H9 (cell line): Measurements from ENCODE around the gene EDRF1. TPM values are rescaled to one million over a fixed set of nuclear protein-coding genes. Genes with fewer than 3 reads are reported as not detected.

Experiments used
- DNase-seq: peaks from one replicate; pipeline ENCODE4 v3.0.0-alpha.2; 2017
- H2AFZ ChIP-seq: one replicate; pipeline ENCODE4 v1.6.1; 2013; ENCODE audit warnings: mild to moderate bottlenecking, low read length, control low read depth, moderate library complexity
- H2AK5ac ChIP-seq: 2 replicates; pipeline ENCODE4 v1.6.1; 2013; ENCODE audit warnings: low read length, control low read depth, mixed read lengths; ENCODE audit not compliant: insufficient read length
- H2BK120ac ChIP-seq: one replicate; pipeline ENCODE4 v1.6.1; 2013; ENCODE audit warnings: low read depth, mild to moderate bottlenecking, low read length, control low read depth, inconsistent platforms; ENCODE audit not compliant: poor library complexity, severe bottlenecking
- H2BK12ac ChIP-seq: 2 replicates; pipeline ENCODE4 v1.6.1; 2013; ENCODE audit warnings: low read length, control low read depth, mixed read lengths, low read depth; ENCODE audit not compliant: insufficient read length
- H2BK15ac ChIP-seq: 2 replicates; pipeline ENCODE4 v1.6.1; 2013; ENCODE audit warnings: low read depth, low read length, control low read depth
- H2BK20ac ChIP-seq: one replicate; pipeline ENCODE4 v1.6.1; 2013; ENCODE audit warnings: low read depth, mild to moderate bottlenecking, low read length, control low read depth, inconsistent platforms; ENCODE audit not compliant: poor library complexity, severe bottlenecking
- H2BK5ac ChIP-seq: 2 replicates; pipeline ENCODE4 v1.6.1; 2013; ENCODE audit warnings: low read length, control low read depth, mixed read lengths; ENCODE audit not compliant: insufficient read length
- H3K14ac ChIP-seq: 2 replicates; pipeline ENCODE4 v1.6.1; 2013; ENCODE audit warnings: low read length, control low read depth; ENCODE audit not compliant: insufficient read depth
- H3K18ac ChIP-seq: 2 replicates; pipeline ENCODE4 v1.6.1; 2013; ENCODE audit warnings: low read depth, mild to moderate bottlenecking, mixed read lengths, low read length, control low read depth; ENCODE audit not compliant: insufficient read length
- H3K23ac ChIP-seq: 2 replicates; pipeline ENCODE4 v1.6.1; 2013; ENCODE audit warnings: low read length, control low read depth, mixed read lengths, low read depth; ENCODE audit not compliant: insufficient read length
- H3K23me2 ChIP-seq: 2 replicates; pipeline ENCODE4 v1.6.1; 2013; ENCODE audit warnings: low read depth, mild to moderate bottlenecking, mixed read lengths, low read length, control low read depth; ENCODE audit not compliant: insufficient read length, poor library complexity, severe bottlenecking
- H3K27ac ChIP-seq: 2 replicates; pipeline ENCODE4 v1.5.1; 2013; ENCODE audit warnings: low read length, control low read depth, mixed read lengths, low read depth; ENCODE audit not compliant: insufficient read length
- H3K27me3 ChIP-seq: 2 replicates; pipeline ENCODE4 v1.6.1; 2013; ENCODE audit warnings: low read length, control low read depth, inconsistent platforms; ENCODE audit not compliant: insufficient read depth
- H3K4ac ChIP-seq: 2 replicates; pipeline ENCODE4 v1.6.1; 2013; ENCODE audit warnings: low read depth, mild to moderate bottlenecking, control low read depth, inconsistent platforms, low read length, moderate library complexity
- H3K4me1 ChIP-seq: 2 replicates; pipeline ENCODE4 v1.6.1; 2013; ENCODE audit warnings: low read length, control low read depth, inconsistent platforms; ENCODE audit not compliant: insufficient read depth
- H3K4me2 ChIP-seq: 2 replicates; pipeline ENCODE4 v1.6.1; 2013; ENCODE audit warnings: low read length, control low read depth, mixed read lengths; ENCODE audit not compliant: insufficient read length, insufficient read depth
- H3K56ac ChIP-seq: 2 replicates; pipeline ENCODE4 v1.6.1; 2013; ENCODE audit warnings: low read depth, mild to moderate bottlenecking, mixed read lengths, low read length, control low read depth; ENCODE audit not compliant: insufficient read length
- H3K79me1 ChIP-seq: 2 replicates; pipeline ENCODE4 v1.6.1; 2013; ENCODE audit warnings: low read depth, mild to moderate bottlenecking, moderate library complexity, low read length, control low read depth, inconsistent platforms; ENCODE audit not compliant: insufficient read depth, poor library complexity, severe bottlenecking
- H3K79me2 ChIP-seq: 2 replicates; pipeline ENCODE4 v1.6.1; 2013; ENCODE audit warnings: low read length, control low read depth, inconsistent platforms; ENCODE audit not compliant: insufficient read depth
- H3K9ac ChIP-seq: 2 replicates; pipeline ENCODE4 v1.6.1; 2013; ENCODE audit warnings: low read length, control low read depth, mixed read lengths; ENCODE audit not compliant: insufficient read length; ENCODE audit errors: extremely low read depth
- H3K9me3 ChIP-seq: one replicate; pipeline ENCODE4 v1.6.1; 2013; ENCODE audit warnings: low read depth, low read length, inconsistent platforms; ENCODE audit not compliant: control insufficient read depth
- H3T11ph ChIP-seq: one replicate; pipeline ENCODE4 v1.6.1; 2013; ENCODE audit warnings: mild to moderate bottlenecking, low read length, control low read depth, inconsistent platforms
- H4K20me1 ChIP-seq: one replicate; pipeline ENCODE4 v1.6.1; 2013; ENCODE audit not compliant: control insufficient read depth, insufficient read length, insufficient read depth
- H4K5ac ChIP-seq: 2 replicates; pipeline ENCODE4 v1.6.1; 2013; ENCODE audit warnings: low read depth, mild to moderate bottlenecking, mixed read lengths, low read length, control low read depth; ENCODE audit not compliant: insufficient read length
- H4K8ac ChIP-seq: replicated peaks from 2 replicates; pipeline ENCODE4 v1.6.1; 2013; ENCODE audit warnings: low read length, control low read depth, mixed read lengths, low read depth; ENCODE audit not compliant: insufficient read length
- H4K91ac ChIP-seq: 2 replicates; pipeline ENCODE4 v1.6.1; 2013; ENCODE audit warnings: low read depth, mild to moderate bottlenecking, moderate library complexity, mixed read lengths, low read length, control low read depth; ENCODE audit not compliant: insufficient read length
- H3K27ac Mint-ChIP-seq, 3 experiments: 2 replicates in 2 of 3; 3 replicates in 1 of 3; pipeline ENCODE4 v1.8.0; 2020 to 2021; ENCODE audit warnings: mixed read lengths in 3 of 3, mild to moderate bottlenecking in 1 of 3, moderate library complexity in 1 of 3
- H3K27me3 Mint-ChIP-seq: 2 replicates; pipeline ENCODE4 v1.8.0; 2021; ENCODE audit warnings: low read depth, mild to moderate bottlenecking, moderate library complexity, mixed read lengths
- H3K36me3 Mint-ChIP-seq, 3 experiments: 2 replicates in 2 of 3; 3 replicates in 1 of 3; pipeline ENCODE4 v1.8.0; 2020 to 2021; ENCODE audit warnings: low read depth in 3 of 3, mixed read lengths in 3 of 3; ENCODE audit not compliant: insufficient read depth in 1 of 3
- H3K4me1 Mint-ChIP-seq, 2 experiments: 2 replicates each; pipeline ENCODE4 v1.8.0; 2020; ENCODE audit warnings: mixed read lengths in 2 of 2
- H3K4me3 Mint-ChIP-seq, 2 experiments: 2 replicates in 1 of 2; 3 replicates in 1 of 2; pipeline ENCODE4 v1.8.0; 2020 to 2021; ENCODE audit warnings: mild to moderate bottlenecking in 2 of 2, mixed read lengths in 2 of 2, moderate library complexity in 1 of 2
- H3K9me3 Mint-ChIP-seq, 2 experiments: 2 replicates in 1 of 2; 3 replicates in 1 of 2; pipeline ENCODE4 v1.8.0; 2020; ENCODE audit warnings: mild to moderate bottlenecking in 2 of 2, mixed read lengths in 2 of 2, moderate library complexity in 1 of 2
- WGBS: extraction: QIAGEN DNeasy Blood & Tissue Kit; methylation state at CpG from one replicate; pipeline ENCODE4 v1.1.7; 2013; ENCODE audit warnings: missing lambda C conversion rate, low lambda C conversion rate, mixed read lengths; ENCODE audit not compliant: insufficient read length; ENCODE audit errors: extremely low coverage; 5-methylcytosine and 5-hydroxymethylcytosine counted together
- total RNA-seq: library from RNA; stranded (reverse); gene quantifications from 2 replicates; pipeline ENCODE4 v1.2.1, GENCODE V29; 2021
- TF ChIP-seq, protein P1 (sequence below): fragments of 200-600 bp; sonication (generic); conservative IDR thresholded peaks from 3 replicates; pipeline ENCODE4 v1.8.0; 2021; ENCODE audit warnings: antibody characterized with exemption, mild to moderate bottlenecking

EDRF1 gene
- total RNA-seq, 1 experiment from 2014 or later: 51.0 TPM

DNA sequence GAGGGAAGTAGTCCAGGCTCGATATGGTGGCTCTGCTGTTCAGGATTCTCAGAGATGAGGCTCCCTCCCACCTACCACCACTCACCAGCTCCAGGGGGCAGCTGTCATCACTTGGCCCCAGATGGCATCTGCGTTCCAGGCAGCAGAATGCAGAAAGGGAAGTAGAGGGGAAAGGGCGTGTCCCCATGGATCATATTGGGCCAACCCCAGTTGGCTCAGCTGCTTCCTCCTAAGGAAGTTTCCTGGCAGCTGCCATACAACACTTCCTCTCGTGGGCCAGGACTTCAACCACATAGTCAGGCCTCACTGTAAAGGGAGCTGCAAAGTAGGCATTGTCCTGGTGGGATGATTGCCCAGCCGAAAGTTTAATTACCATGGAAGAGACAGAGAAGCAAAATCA, 34.9 kb upstream of the EDRF1 start:
- Histone ChIP-seq H4K91ac (no peak overlapping the region), H3K4me2 (no peak overlapping the region), H3K9ac (no peak overlapping the region), H2AK5ac (no peak overlapping the region), H3K9me3 (no peaks in the 10 kb centered on the region), H3K23me2 (no peaks in the 10 kb centered on the region), H3K14ac (no peak overlapping the region), H3T11ph (no peak overlapping the region), H3K23ac (no peak overlapping the region), H3K56ac (no peak overlapping the region), H2BK20ac (no peak overlapping the region), H2BK12ac (no peak overlapping the region), H3K4ac (no peak overlapping the region), H3K4me1 (no peaks in the 10 kb centered on the region), H3K18ac (no peak overlapping the region), H3K79me1 (no peaks in the 10 kb centered on the region), H3K27me3 (no peaks in the 10 kb centered on the region), H3K79me2 (no peaks in the 10 kb centered on the region), H4K20me1 (no peaks in the 10 kb centered on the region), H4K5ac (no peak overlapping the region), H4K8ac (no peak overlapping the region), H2AFZ (no peak overlapping the region), H2BK120ac (no peak overlapping the region), H3K27ac (no peak overlapping the region), H2BK5ac (no peak overlapping the region), H2BK15ac (no peak overlapping the region)
- H3K4me3 Mint-ChIP-seq: no peak overlapping the region
- DNase-seq: no peak
- H3K27ac Mint-ChIP-seq: no peak overlapping the region; a peak in 1 of 7 replicates
- H3K4me1 Mint-ChIP-seq: no peaks in the 10 kb centered on the region
- no peaks in the 10 kb centered on the region for H3K36me3 Mint-ChIP-seq
- WGBS: no CpG with 5 or more reads among the region's 5 CpGs
- no peaks in the 10 kb centered on the region for H3K9me3 Mint-ChIP-seq
- TF ChIP-seq, protein P1, sequence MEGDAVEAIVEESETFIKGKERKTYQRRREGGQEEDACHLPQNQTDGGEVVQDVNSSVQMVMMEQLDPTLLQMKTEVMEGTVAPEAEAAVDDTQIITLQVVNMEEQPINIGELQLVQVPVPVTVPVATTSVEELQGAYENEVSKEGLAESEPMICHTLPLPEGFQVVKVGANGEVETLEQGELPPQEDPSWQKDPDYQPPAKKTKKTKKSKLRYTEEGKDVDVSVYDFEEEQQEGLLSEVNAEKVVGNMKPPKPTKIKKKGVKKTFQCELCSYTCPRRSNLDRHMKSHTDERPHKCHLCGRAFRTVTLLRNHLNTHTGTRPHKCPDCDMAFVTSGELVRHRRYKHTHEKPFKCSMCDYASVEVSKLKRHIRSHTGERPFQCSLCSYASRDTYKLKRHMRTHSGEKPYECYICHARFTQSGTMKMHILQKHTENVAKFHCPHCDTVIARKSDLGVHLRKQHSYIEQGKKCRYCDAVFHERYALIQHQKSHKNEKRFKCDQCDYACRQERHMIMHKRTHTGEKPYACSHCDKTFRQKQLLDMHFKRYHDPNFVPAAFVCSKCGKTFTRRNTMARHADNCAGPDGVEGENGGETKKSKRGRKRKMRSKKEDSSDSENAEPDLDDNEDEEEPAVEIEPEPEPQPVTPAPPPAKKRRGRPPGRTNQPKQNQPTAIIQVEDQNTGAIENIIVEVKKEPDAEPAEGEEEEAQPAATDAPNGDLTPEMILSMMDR: no peak
- peaks cover 2% of the 10 kb centered on the region for H3K27me3 Mint-ChIP-seq
